NCI-H345 treated with DMSO at 0.1 percent for 48 hours (cell line): ENCODE measurements around the gene VPS35L.
"Not testable (repeated sequence)": the region's sequence is repeated elsewhere in the genome, so short reads cannot be mapped to it uniquely, and the experiment has no call there.

Source experiments
- DNase-seq: peaks from one replicate; lab custom pipeline; 2025; ENCODE audit not compliant: unreplicated experiment; lab: John Stamatoyannopoulos, UW

Gene VPS35L

DNA sequence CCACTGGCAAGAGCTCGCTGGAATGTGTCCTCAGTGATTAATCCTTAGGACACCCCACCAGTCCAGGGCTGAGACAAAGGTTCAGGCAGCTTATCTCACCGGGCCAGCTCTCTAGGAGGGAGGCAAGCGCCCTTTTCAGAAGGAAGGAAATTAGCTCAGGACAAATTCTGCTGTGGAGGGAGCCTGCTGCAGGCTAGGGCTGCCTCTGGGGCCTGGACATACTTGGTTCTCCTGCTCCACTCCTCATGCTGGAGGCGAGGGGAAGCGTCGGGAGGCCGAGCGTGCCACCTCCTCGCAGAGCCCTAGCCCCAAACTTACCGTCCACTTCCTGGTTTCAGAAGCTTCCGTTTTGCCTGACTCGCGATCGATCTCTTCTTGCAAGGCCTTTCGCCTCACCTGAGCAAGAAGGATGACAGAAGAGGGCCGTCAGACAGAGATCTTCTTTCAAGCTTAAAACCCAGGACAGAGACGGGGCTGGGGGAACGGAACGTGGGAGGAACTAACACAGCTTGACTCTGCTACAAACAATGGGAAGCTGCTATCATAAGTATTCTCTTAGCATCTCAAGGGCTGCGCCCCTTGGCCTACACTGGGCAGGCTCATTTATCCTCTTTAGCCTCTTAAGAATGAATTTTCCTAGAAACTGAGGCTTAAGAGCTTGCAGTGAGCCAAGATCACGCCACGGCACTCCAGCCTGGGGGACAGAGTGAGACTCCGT lies 154.8 kb downstream of the VPS35L start:
- no peak for DNase-seq

DNA sequence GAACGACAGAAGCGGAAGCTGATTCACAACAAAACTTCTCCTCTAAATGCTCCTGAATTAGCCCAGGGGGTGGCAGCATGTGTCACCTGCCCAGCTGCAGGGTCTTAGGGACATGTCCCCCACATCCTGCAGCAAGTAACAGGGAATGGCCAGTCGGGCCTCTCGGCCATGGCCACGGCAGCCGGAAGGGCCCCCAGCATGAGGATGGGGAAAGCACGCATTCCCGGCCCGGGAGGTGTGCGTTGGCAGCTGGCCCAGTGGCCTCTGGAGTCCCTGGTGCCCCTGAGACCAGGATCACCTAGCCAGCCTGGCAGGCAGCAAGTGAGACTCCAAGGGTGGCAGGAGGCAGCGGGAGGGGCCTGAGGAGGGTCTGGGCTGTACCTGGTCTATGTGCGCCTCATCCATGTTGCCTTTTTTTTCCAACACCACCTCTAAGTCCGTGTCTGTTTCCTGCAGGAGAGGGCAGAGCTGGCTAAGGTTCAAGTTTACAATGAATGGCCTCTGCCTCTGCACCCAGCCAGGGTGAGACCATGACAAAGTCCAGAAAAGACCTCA lies 155.6 kb downstream of the VPS35L start:
- no peak for DNase-seq

DNA sequence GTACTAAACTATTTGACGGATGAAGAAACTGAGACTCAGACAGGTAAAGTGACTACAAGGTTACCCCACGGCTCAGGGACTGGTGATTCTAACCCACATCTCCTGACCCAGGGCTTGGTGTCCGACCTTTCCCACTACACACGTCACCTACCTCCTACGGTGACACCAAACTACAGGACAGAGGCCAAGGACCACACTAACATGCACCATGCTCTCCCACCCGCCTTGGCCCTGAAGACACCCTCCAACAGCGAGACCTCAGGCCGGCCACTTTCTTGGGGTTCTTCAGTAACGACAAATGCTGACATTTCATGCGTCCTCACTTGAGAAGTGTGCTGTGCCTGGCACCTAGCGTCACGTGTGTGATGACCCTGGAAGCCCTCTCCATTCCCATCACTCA lies 156.1 kb downstream of the VPS35L start:
- DNase-seq = no peak

DNA sequence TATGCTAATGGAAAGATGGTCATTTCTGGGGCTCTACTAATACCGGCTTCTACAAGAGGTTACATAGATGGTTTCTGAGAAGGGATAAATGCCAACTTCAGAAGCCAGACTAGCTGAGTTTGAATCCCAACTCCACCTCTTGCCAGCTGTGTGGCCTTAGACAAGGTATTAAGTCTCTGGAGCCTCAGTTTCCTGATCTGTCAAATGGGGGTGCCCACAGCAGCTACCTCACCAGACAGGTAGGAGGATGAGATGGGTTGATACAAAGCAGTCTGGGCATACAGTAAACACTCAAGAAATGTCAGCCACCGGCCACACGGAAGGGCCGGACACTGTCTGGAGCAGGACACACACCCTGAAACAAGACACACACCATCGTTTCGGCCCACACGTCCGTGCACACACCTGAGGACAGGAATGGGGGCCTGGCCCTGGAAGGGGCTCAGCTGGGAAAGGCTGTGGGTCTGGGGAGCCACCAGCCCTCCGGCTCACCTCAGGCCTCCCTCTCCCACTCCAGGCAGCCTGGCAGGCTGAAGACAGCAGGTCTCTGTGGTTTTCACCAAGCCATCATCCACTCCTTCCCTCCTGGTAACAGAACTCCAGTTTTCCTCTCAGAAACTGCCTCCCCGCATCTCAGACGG lies 157.0 kb downstream of the VPS35L start:
- DNase-seq = no peak

DNA sequence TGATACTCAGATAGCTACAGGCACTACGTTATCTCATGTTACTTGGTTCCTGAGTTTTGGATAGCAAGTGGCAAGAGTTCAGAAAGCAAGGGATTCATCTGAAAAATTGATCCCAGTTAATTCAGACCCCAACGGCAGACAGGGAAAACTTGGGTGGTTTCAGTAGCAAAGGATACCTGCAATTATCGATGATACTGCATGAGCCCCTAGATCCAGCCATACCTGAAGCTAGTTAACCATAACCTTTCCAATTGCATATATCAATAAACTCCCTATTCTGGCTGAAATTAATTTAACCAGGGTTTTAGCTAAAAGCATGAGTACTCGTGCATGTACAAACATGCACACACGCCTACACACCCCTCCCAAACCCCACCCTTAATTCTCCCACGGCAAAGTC lies 158.2 kb downstream of the VPS35L start:
- DNase-seq = no peak

DNA sequence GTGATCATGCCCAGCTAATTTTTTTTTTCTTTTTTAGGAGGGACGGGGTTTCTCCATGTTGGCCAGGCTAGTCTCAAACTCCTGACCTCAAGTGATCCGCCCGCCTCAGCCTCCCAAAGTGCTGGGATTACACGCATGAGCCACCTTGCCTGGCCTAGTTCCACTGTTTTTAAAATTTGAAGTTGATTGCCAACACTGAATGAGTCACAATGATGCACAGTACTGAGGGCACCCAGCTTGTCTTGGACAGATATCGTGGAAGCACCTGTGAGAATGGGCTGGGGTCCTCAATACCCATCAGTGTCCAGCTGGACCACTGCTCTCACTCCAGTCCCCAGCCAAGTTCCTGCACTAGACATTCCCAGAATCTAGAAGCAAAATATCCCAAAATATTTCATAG lies 160.1 kb downstream of the VPS35L start:
- no peak for DNase-seq

DNA sequence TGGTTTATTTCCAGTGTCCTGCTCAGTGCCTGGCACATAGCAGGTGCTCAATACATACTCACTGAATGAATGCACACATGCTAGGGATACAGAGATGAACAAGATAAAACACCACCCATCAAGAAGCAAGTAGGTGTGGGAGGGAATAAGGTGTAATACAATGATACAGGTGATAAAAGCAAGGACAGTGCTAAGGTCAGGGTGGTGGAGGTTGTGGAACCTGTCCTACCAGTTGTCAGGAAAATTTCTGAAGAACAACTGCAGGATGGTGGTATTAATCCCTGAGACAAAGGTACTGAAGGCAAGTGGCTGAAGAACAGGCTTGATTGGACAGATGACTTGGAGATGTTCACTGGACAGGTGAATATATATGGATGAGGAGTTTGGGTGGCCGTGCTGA lies 160.7 kb downstream of the VPS35L start:
- DNase-seq = no peak

DNA sequence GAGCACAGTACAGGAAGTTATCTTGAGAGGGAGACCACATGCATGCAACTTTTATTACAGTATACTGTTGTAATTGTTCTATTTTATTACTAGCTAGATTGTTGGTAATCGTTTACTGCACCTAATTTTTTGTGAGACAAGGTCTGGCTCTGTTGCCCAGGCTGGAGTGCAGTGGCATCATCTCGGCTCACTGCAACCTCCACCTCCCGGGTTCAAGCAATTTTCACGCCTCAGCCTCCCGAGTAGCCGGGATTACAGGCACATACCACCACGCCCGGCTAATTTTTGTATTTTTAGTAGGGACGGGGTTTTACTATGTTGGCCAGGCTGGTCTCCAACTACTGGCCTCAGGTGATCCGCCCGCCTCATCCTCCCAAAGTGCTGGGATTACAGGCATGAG lies 161.2 kb downstream of the VPS35L start:
- not testable (repeated sequence) for DNase-seq

DNA sequence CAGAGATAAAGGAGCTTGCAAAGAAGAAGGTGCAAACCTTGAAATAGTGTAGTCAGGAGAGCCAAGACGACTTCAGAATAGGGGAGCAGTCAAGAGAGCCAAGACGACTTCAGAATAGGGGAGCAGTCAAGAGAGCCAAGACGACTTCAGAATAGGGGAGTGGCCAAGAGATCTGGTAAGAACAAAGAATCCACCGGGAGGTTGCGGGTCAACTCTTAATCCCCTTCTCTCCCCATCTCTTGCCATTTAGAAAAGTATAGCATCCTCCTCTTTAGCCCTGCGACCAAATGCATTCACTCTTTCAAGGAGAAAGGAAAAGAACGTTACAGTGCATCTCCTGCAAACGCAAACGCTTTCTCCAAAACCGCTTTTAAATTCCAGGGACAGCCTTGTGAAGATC lies 161.8 kb downstream of the VPS35L start:
- DNase-seq = no peak

DNA sequence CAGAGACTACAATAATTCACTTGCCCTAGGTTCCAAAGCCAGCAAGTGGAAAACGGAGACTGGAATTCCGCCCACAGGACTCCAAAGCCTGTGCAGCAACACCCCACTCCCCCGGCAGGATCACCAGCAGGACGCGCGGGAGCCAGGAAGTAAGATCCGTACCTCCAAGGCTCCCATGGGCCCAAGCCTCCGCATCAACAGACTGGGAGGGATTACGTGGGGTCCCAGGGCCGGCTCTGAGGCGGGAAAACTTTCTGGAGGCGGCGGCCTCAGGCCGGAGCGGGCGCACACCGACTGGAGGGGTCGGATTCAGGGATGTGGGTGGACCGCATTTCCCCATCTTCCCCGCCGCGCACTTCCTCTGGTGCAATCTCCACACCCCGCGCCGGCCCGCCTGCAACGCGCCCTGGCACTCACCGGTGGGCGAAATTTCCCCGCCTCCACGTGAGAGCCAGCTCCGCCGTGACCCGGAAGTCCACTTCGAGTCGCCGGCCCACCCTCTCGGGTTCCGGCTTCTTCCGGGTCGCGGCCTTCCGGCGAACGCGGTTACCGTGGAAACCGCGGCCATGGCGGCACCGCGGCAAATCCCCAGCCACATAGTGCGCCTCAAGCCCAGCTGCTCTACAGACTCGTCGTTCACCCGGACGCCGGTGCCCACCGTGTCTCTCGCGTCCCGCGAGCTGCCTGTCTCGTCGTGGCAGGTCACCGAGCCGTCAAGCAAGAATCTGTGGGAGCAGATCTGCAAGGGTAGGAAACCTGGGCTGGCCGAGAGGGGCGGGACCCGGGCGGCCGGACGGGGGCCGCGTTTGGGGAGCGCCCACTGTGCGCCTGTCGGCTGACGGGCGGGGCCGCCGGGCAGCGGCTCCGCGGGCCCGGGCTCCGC lies 162.5 kb downstream of the VPS35L start, which contains the start of the genes IQCK and KNOP1:
Gene IQCK (plus strand): TSS at position 531 of the 883 bp plus-strand sequence. CDS start 36 bp downstream, at position 567.
Gene KNOP1 (minus strand): TSS at position 487 of the 883 bp plus-strand sequence. CDS start 3,192 bp downstream, outside the sequence.
- DNase-seq = peak; percentile 42

DNA sequence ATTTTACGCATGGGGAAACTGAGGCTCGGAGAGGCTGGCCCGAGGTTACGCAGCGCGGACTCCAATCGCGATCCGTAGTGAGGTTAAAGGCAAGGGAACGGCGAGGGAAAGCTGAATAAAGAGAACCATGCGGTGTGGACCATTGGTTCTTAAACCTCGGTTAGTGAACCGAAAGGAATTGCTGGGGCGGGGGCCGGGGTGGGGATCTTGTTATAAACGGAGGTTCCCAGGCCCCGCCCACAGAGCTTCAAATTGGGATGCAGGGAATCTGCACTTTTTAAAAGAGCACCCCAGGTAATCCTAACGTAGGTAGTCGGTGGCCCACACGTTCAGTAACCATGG lies 163.1 kb downstream of the VPS35L start:
- peak; percentile 13 for DNase-seq

DNA sequence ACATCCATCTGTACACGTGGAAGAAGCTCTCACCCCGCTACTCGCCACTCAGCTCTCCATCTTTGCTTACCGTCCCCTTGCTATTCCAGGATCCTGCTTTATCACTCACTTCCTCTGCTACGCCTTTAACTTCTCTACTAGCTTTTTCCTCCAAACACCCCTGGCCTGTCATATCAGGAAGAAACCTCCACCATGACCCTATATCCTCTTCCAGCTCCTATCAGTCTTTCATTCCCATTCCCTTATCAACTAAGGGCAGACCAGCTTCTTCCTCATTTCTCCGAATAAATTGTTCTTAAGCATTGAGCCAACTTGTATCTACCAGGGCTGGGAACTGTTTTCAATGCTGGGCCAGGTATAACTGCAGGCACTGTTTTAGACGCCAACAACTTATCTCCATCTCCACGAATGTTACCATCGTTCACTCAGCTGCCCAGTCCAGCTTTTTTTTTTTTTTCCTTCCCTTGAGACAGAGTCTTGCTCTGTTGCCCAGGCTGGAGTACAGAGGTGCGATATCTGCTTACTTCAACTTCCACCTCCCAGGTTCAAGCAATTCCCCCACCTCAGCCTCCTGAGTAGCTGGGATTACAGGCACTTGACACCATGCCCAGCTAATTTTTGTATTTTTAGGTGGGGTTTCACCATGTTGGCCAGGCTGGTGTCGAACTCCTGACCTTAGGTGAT lies 166.9 kb downstream of the VPS35L start:
- no peak for DNase-seq

DNA sequence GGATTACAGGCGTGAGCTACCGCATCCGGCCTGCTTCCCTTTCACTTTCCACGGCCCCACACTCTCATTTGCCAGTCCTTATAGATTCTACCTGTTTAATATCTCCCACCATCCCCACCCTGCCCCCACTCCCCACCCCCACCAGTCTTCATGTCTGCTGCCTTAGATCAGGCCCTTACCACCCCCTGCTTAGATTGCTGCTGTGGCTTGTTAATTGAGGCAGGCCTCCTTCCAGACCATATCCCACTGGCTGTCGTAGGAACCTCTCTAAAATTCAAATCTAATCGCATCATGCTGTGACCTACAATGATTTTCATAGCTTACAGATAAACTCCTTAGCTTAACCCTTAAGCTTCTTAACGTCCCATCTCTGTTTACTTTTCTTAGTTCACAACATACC lies 167.5 kb downstream of the VPS35L start:
- no peak for DNase-seq

DNA sequence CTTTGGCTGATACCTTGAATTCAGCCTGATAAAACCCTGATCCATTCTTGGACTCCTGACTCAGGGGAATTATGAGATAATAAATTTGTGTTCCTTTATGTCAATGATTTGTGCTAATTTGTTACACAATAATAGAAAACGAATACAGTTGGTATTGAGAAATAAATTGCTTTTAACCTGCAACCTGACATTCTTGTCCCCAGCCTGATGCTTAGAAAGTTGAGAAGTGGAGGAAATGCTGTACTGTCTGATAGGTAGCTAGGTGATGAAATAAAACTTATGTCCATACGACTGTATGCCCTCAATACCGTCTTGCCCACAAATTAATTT lies 173.1 kb downstream of the VPS35L start:
- DNase-seq = no peak

DNA sequence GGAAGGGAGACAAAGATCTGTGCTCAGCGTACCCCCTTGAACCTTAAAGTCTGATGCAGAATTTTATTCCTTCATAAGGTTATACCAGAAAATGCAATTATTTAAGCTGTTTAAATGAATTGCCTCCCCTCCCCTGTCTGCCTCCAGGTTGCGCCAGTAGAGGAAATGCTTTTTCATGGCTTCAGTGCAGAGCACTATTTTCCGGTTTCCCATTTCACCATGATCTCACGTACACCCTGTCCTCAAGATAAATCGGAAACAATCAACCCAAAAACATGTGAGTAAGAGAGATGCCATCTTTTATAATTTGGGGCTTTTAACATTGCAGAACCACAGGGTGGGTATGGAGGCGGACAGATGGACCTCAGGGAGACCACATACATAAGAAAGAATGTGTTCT lies 178.0 kb downstream of the VPS35L start:
- no peak for DNase-seq

DNA sequence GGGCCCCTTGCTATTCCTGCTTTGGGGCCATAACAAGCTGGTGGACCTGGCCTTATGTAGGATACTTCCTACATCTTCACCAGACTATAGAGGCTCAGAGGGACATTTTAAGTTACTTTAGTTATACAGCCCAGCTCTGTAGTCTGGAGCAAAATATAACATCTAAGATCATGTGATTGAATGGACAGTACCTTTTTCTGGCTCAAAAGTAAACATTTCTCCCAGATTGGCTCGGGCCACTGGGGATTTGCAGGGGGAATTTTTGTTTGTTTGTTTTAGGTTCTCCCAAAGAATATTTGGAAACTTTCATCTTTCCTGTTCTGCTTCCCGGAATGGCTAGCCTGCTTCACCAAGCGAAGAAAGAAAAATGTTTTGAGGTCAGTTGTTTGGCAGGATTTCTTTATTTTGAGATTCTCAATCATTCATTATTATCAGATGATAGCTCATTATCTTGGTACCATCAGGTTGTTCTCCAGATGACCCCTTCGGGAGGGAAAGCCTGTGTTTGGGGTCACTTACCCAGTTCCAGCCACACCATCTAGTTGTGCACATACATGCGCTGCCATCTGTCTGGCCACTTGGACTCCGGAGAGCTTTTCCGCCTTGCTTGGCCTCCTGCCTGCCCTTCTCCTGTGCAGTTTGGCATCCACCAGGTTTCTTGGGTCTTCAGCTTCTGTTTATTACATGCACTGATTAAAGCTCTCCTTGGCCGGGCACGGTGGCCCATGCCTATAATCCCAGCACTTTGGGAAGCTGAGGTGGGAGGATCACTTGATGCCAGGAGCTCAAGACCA lies 179.8 kb downstream of the VPS35L start:
- no peak for DNase-seq

DNA sequence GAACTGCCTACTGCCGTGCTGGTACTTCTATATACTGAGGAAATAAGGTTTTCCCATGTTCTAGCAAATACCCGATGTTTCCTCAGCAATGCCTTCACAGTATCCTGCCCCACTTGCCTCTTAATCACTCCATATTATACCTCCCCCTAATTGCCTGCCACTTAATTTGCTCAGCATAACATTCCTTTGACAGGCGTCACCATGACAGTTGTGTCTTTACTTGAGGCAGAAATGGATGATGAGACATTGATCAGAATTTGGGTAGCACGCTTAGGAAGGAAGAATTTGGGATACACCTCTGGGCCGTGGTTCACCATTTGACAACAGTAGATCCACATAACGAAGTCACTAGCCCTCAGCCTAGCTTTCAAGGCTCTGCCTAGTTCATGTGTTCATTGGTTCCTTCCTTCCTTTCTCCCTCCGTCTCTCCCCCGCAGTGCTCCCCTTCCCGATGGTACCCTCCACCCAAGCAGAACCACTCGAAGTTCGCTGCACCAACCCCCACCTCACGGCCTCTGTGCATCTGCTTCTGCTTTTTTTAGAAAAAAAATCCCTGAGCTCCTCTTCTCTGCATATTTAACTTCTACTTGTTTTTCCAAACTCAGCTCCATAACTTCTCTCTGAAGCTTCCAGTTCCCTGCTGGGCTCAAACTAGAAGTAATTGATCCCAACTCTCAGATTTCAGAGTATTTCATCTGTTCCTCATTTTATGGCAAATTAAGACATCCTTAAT lies 182.0 kb downstream of the VPS35L start:
- DNase-seq = no peak

DNA sequence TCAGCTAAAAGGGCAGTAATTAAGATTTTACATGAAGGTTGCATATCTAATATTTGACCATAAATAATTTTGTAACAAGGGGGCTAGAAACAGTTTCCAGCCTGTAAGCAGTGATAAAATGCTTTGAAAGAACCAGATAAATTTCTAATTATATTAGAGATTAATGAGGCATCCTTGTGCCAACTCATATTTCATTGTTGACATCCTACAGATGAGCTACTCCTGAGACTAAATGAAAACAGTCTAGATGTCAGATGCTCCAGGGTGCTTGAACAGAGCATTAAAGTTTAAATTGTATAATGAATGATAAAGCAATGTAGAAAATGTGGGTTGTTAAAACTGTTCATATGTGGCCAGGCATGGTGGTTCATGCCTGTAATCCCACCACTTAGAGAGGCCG lies 185.9 kb downstream of the VPS35L start:
- no peak for DNase-seq

DNA sequence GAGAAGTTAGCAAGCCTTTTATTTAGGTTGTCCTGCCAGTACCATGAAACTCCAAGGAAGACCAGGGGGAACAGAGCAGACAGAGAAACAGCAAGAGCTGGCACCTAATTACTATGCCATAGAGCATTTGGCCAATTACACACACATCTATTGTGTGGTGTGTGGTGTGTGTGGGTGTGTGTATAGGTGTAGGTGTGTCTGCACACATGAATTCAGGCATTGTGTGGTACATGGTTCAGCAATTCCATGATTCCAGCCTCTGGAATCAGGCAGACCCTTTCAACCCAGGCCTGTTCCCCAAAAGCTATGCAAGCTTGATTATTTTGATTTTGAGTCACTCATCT lies 188.3 kb downstream of the VPS35L start:
- no peak for DNase-seq

DNA sequence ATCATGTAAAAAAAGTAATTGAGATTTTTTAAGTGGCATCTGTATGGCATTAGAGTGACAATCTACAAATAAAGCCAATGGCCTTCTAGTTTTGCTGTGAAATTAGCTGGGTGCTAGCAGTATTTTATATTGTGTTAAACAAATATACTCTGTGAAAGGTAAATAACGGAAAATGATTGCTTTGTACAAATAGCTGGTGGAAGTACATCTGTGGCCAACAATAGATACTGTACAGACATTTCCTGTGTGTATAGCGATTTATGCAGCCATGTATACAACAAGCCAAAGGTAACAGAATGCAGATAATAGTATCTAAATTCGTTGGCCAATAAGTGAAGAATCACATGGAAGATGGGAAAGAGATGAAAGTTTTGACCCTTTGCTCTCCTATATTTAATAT lies 189.2 kb downstream of the VPS35L start:
- no peak for DNase-seq
